DMS153 (cell line): ENCODE results near the gene ROBO1.
"Not testable (repeated sequence)": the region's sequence is repeated elsewhere in the genome, so short reads cannot be mapped to it uniquely, and the experiment has no call there.

Source experiments
- DNase-seq: peaks from one replicate; lab custom pipeline; 2025; lab: John Stamatoyannopoulos, UW

The ROBO1 gene

DNA sequence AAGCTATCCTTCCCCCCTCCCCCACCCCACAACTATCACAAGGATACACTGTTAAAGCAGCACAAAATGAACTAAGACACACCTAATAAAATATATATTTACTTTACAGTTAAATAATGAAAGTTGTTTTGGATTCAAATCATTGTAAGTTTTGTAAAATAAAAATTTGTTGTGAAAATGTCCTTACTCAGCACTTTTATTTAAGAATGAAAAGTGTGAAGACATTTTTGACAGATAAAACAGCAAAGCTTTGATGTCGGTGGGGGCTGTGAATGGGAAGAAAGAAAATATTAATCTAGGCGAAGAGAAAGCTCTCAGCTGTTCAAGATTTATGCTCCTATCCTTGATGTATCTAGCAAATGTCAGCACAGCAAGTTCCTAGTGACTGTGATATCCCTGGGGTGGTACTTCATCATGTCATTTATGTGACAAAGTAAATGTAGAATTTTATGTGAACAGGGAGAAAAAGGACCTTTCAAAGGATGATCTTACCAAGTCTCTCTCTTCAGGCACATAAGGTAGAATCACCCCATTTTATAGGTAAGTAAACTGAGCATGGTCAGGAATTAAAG lies 216.4 kb downstream of the ROBO1 start:
- no peak for DNase-seq

DNA sequence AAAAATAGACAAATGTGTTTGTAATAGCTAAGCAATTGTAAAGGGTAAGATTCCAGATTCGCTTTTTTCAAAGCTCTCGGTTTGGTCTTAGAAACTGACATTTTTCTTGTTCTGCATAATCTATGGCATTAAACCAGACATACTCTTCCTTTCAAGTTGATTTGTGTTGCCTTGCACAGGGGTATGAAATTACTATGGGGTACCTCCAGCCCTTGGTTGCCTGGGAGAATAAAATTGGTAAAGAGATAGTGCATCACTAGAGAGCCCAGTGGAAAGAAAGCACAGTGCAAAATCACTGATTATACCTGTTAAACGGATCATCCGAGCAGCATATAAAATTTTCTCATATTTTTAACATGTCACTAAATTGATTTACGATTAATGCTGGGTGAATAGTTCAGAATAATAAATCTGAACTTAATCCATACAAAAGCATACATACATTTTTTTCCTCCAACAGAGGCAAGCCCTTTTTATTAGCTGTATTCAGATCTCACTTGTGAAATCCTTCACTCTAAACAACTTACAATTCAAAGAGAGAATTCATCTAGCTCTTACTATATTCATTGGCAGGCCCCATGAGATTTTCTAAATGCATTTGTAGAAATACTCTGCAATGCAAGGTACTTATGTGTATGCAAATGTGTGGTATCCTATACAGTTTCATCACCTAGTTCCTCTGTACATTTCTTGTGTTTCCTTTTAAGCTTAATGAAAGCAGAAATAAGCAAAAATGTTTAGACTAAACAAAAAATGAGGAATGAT lies 224.4 kb downstream of the ROBO1 start:
- no peak for DNase-seq

DNA sequence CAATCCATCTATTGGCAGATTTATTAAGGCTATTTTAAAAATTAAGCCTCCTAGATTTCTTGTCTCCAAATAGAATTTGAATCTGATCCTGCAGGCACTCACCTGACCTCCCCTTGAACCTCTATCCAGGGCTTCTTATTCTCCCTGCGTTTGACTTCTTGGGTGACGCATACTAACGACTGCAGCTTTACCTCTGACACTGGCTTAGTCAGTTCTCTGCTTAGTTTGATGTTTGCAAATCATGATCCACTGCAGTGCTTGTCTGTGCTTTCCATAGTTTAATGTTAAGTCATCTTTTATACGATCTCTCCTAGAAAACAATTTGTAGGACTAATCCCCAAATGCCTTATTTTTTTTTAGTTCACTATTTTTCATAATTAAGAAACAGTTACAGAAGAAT lies 233.1 kb downstream of the ROBO1 start:
- no peak for DNase-seq

DNA sequence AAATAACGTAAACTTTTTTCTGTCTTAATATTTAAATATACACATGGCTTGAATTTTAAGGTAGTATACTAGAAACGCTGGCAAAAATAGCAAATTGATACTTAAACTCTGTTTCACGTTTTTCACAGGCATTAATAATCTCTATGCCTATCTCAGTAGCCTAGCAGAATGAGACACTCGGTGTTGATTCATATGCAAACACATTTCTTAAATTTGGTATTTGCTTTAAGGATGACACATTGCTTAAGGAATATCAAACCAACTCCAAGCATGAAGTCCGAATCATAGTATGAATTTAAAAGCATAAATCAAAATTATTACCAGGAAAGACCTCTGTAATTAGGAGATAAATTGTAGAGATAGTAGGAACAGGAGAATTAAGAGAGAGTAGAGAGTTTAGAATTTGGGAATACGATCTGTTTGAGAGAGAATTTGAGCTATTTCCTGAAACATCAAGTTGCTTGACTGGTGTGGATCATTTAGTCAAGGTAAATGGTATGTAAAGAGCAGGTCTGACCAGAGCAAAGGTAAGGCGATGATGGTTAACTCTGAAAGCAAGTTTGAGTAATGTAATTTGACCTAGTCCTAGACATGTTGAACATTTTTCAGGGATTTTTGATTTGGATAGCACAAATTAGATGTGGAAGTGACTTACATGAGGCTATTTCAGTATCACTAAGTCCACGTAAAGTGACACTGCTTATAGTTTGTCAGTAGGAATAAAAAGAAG lies 236.1 kb downstream of the ROBO1 start:
- DNase-seq = no peak

DNA sequence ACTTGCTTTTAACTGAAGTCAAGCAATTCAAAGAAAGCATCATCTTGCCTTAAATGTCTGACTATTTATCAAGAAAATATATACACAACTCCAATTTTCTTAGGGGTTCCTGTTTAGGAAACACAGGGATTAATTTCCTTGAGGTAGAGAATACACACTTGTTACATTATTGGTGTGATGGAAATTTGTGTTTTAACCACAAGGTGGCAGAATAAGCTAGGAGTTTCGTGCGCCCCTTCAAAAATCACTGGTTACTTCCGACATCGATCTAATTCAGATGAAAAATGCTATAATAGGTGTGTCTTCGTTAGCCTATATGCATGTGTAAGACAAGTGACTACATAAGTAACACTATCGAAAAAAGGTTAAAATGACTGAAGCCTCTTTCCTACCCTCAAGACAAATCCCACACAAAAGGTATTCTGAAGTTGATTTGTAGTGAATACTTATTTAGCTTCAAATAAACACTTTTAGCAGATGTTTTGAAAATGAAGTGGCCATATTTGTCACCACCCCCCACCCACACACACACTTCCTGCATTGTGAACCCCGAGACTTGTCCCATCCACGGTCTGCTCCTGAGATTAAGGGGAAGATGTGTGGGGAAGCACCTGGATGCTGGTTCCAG lies 246.5 kb downstream of the ROBO1 start:
- peak; percentile 12 for DNase-seq

DNA sequence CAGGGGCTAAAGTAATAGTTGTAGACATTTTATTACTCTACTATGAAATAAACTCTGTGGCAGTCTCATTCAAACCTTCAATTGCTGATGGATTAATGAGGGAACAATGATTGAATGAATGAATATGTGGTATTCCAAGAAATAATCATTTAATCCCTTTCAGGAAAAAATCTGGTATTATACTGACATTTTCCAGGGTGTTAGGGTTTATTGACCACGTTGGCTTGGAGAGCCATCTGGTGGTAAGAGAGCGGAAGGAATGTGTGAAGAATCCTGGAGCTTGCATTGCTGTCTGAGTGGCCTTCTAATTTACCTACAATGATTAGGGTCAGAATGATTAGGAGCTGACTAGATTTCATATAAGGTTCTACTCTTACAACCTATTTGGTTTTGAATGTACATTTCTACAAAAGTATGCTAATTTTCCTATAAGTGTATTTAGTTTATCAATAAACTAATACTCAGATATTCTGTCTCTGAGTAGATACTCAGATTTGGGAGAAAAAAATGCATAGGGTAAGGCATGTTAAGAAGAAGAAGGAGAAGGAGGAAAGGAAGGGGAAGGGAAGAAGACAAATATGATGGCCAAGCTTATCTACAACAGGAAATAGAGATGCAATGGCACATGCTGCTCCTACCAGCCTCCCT lies 249.9 kb downstream of the ROBO1 start:
- DNase-seq = no peak

DNA sequence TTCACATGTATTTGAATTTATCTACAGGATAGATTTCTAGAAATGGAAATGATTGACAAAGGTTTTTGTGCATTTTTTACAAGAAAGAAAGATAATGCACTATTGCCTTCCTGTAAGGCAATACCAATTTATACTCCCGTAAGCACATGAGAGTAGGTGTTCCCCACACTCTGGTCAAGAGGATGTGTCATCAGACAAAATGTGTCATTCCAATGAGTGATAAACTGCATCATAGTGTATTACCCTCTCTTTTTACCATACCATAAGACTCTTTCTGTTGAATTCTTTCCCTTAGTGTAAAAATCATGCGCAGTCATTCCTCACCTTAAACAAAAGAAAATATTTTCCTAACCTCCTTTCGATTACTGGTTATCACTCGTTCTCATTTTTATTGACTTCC lies 251.0 kb downstream of the ROBO1 start:
- DNase-seq = no peak

DNA sequence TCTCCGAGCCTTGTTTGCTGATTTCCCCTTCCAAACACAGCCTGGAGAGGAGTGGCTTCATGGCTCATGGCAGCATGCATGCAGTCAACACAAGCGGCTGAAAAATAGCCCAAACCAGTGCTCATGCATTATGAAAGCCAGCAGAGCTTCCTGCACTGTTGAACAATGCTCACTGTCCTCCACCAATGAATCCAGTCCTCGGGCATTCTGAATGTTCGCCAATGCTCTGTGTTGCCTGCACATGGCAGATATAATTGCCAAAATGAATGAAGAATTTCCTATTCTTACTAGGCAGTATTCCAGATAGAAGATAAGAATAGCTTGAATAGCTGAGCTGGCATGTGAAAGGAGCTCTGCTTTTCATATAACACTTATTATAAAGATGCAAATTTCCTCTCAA lies 252.7 kb downstream of the ROBO1 start:
- no peak for DNase-seq

DNA sequence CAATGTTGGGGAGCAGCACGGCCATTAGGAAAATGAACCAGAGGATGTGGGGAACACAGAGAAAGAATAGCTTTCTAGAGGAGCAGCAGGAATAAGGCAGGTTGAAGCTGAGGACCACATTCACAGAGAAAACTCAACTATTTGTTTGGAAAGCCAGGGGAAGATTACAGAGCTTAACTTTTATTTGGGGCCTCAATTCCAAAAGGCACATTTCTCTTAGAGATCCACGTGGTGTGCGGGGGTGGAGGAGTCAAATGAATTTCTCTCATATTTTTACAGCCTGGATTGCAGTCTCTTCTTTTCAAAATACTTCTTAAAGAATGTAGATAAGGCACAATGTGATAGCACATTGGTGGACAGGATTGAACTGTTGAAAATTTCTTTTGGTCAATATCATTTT lies 253.7 kb downstream of the ROBO1 start:
- DNase-seq = no peak

DNA sequence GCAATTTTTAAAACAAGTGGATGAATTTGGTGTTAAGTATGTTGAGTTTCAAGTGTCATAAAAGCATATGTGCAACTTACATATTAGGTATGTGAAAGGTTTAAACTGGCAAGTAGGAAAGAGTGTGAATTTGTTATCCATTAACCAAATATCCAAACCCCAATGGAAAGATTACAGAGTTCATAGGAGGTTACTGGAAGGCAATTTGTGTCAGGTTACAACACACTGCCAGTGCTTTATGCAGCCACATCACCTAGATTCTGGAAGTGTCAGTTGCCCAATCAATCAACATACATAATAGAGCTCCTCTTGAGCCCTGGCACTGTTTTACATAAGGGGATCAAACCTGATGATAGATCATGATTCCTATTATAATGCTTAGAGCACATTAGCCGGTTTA lies 261.0 kb downstream of the ROBO1 start:
- no peak for DNase-seq

DNA sequence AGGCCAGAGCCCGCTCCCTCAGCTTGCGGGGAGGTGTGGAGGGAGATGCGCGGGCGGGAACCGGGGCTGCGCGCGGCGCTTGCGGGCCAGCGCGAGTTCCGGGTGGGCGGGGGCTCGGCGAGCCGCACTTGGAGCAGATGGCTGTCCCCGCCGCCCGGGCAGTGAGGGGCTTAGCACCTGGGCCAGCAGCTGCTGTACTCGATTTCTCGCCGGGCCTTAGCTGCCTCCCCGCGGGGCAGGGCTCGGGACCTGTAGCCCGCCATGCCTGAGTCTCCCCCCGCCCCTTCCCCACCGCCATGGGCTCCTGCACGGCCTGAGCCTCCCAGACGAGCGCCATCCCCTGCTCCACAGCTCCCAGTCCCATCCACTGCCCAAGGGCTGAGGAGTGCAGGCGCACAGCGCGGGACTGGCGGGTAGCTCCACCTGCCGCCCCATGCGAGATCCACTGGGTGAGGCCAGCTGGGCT lies 265.5 kb downstream of the ROBO1 start:
- DNase-seq = not testable (repeated sequence)

DNA sequence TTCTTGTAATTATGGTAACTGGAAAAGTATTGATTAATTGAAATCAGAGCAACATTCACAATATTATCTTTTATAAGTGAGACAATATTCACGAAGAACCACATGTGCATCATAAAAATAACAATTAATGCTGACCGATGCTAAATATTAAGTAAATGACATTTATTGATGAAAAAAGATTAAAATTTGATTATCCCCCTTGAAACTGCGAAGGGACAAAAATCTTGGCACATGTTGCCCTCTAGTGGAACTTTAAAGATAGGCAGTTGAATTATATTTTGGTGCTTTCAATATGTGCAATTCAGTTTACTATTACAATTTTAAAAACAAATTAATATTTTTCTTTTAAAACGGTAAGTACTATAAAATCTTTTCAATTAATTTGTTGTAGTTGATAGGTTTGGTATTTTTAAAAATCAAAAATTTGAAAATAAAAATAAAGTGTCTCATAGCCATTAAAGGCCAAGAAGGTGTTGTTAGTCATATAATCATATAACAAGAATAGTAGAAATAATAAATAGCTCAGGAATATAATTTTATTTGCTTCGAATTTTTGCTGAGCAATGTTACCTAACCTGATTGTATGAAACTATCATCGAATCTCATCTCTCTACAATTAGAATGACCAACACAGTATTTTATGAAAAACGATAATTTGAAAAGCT lies 270.2 kb downstream of the ROBO1 start:
- no peak for DNase-seq

DNA sequence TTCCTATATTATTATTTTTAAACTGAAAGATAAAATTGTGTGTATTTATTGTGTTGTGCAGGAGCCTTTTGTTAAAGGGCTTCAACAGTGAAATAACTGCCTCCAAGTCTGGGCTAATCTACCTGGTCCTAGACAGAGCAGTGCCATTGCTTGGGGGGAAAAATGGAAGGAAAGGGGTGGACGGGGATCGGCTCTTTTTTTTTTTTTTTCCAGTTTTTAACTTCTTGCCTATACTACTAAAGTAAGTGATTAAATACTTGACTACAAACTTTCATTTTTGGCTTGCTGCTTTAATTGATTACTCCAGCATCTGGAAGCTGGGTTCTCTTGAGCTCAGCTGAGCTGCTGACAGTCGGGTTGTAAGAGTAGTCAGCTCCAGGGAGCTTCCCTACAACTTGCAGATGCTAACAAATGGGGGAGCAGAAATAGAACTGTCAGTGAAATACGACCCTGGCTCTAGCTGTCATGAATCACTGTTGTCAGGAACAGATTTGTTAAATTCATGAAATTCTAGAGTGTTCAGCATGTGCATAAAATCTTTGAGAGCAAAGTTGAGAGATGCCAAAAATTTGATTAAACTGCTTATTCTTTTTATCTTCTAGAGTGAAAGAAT lies 276.7 kb downstream of the ROBO1 start:
- no peak for DNase-seq

DNA sequence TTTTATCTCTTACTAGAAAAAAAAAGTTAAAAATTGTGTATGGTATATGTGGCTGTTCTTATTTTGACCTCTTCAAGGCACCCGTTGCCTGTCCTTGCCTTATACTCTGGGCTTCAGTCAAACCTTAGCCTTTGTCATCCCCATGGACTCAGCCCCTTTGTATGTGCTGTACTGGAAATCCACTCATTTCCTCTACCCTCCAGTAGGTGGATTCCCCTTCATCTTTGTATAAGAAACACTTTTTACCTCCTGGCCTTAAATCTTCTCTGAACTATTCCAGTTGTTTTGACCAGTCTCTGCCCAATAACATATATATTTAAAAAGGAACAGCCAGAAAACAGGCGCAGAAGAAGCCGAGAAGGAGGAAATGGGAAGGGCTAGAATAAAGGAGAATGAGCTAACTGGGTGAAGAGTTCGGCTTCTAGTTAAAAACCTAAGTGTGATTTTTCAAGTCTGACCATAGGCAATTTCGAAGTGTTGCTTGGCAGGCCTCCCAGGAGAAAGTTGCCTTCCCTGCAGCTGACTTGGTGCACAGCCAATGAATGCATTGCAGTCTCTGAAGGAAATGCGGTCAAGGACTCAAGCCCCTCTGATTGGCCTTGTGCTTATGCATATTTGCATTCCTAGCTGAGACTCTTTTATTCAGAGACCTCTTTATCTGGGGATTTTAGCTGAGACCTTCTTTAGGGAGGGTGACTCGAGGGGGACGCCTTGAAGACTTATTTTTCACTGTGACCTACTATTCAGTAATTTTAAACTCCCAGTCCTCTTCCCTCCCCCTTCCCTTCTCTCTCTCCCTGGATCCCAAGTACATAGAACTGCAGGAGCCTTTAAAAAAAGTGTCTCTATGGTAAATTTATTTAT lies 277.4 kb downstream of the ROBO1 start:
- DNase-seq = no peak

DNA sequence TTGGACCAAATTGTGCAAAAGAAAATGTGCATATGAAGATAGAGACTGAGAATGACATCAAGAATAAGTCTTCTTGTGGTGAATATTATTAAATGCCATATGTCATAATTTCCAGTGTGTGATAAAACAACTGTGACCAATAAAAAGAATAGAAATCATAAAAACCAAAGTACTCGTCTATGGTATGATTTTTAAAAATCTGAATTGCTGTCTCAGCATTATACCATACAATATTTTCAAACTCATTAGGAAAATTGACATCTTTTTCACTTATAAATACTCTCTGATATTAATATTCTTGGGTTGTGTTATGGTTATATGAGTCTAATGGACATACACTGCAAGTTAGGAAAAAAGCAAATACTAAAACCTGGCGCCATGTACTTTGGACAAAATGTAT lies 279.4 kb downstream of the ROBO1 start:
- DNase-seq = no peak

DNA sequence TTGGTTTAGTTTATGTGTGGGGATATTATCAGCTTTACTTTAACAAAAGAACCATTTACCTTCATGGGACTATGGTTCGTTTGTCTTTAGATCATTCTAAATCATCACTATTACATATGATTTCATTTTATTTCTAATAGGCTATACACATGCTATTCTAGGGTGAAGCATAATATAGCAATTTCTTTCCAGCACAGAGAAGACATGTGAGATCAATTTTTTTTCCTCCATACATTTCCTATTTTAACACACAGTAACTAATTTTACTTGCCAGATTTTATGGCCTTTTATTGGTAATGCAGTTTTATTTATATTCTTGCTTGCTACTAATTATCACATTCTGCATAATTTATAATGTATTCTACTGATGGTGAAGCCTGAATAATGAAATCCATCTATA lies 287.1 kb downstream of the ROBO1 start:
- no peak for DNase-seq

DNA sequence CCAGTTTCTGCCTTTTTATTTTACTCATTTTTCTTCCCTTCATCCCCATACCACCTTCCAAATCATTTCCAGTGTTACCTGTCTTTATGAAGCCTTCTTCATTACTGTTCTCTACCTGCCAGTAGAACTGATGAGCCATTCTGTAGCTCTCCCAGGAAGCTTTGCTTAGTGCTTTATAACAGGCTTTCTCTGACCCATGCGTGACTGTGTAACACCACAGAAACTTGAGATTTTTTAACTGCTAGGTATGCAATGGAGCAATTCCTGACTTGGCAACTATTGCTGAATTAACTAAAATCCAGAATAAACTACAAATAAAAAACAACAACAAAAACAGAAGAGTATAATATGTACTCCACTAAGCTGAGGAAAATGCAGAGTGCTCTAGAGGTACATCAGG lies 289.2 kb downstream of the ROBO1 start:
- no peak for DNase-seq

DNA sequence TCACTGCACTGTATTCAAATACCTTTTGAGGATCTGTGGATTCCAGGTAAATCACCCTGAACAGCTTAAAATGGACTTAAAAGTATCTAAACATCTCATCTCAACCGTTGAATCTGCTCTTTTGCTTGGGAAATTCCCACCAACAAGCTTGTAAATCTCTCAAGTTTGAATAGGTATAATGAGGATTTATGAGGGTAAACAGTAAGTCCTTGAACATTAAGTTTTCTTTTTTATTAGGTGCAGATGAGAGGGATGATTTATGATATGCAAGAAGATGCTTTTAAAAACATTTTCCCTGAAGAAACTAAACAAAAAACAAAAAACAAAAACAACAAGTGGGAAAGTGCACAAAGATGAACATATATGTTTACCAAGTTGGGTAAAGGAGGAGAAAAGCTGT lies 290.6 kb downstream of the ROBO1 start:
- DNase-seq = peak; percentile 64

DNA sequence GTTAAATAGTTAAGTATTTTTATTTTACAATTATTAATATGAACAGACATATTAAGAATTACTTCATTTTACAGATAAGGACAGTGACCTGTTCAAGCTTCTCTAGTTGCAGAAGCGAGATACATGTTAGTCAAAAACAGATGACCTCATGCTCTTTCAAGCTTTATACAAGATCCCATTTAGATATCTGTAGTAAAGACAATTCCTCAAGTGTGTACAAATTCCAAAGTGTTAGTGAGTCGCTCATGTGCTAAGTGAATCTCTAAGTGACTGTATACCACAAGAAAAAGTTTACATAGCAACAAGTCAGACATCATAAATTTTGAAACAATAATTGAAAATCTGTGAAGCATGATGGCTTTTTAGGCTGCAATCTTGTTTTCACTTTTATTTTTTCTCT lies 293.8 kb downstream of the ROBO1 start:
- no peak for DNase-seq

DNA sequence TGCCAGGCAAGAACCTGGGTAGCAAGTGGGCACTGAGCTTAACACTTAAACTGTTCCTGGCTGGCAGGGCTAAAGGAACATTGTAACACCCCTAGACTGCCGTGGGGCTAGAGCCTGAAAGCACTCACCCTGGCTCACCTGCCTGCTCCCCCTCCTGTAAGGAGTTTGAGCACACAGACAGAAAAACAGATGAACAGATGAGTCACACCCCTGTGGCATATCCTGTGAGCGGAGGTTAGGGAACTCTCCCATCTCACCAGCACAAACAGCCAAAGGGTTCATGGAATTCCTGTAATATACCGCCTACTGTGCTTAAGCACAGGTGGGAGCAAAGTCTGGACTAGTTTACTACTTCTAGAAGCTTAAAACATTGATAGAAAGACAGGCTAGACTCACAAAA lies 300.1 kb downstream of the ROBO1 start:
- no peak for DNase-seq
